H1 (cell line): ENCODE results near the gene LAMA3. TPM values are rescaled to one million over a fixed set of nuclear protein-coding genes. Genes with fewer than 3 reads are reported as not detected.

Source experiments
- CTCF ChIA-PET: fragments of 300-600 bp; sonication (Branson Sonifier 250); formaldehyde crosslinking; loops from one replicate; lab custom pipeline; 2021; ENCODE audit not compliant: partially characterized antibody; lab: Charles Lee
- POLR2A ChIA-PET: fragments of 300-600 bp; sonication (Branson Sonifier 250); formaldehyde crosslinking; loops from one replicate; lab custom pipeline; 2021; ENCODE audit warnings: inconsistent platforms; ENCODE audit not compliant: partially characterized antibody; lab: Charles Lee
- DNase-seq, 2 experiments: peaks; one replicate each; pipeline versions ENCODE4 v3.0.0 to v3.0.0-alpha.2; 2010 to 2022; ENCODE audit warnings: low spot score in 2 of 2, low read depth in 1 of 2, mixed read lengths in 1 of 2
- FAIRE-seq: peaks from 2 replicates; lab custom pipeline; 2011; peaks lifted over from hg19 to GRCh38; lab: Jason Lieb, UNC
- H2AFZ ChIP-seq: 2 replicates; pipeline ENCODE4 v1.8.1; 2012; ENCODE audit warnings: low read length, inconsistent platforms
- H2AK5ac ChIP-seq: 2 replicates; pipeline ENCODE4 v1.6.1; 2013; ENCODE audit warnings: low read depth, low read length
- H2BK120ac ChIP-seq: replicated peaks from 2 replicates; pipeline ENCODE3; 2013; ENCODE audit warnings: low read depth, low read length, inconsistent platforms
- H2BK12ac ChIP-seq: 2 replicates; pipeline ENCODE4 v1.6.1; 2013; ENCODE audit warnings: low read depth, low read length
- H2BK15ac ChIP-seq: 2 replicates; pipeline ENCODE4 v1.6.1; 2013; ENCODE audit warnings: low read length
- H2BK20ac ChIP-seq: 2 replicates; pipeline ENCODE4 v1.6.1; 2013; ENCODE audit warnings: low read length
- H2BK5ac ChIP-seq: 2 replicates; pipeline ENCODE4 v1.6.1; 2013; ENCODE audit warnings: low read depth, low read length
- H3K14ac ChIP-seq: 2 replicates; pipeline ENCODE4 v1.6.1; 2013; ENCODE audit warnings: inconsistent platforms; ENCODE audit not compliant: insufficient read length
- H3K18ac ChIP-seq: 2 replicates; pipeline ENCODE4 v1.6.1; 2013; ENCODE audit warnings: low read length; ENCODE audit errors: extremely low read depth
- H3K23ac ChIP-seq: 2 replicates; pipeline ENCODE4 v1.6.1; 2013; ENCODE audit warnings: inconsistent platforms; ENCODE audit not compliant: insufficient read length
- H3K23me2 ChIP-seq: 2 replicates; pipeline ENCODE4 v1.6.1; 2013; ENCODE audit warnings: low read depth, low read length
- H3K27ac ChIP-seq: 2 replicates; pipeline ENCODE4 v1.6.1; 2011; ENCODE audit warnings: low read depth, low read length, inconsistent platforms
- H3K27me3 ChIP-seq, 4 experiments: replicated peaks in 1 of 4; 1 replicate in 1 of 4; 2 replicates in 3 of 4; pipeline versions ENCODE4 v1.6.1 to v1.8.1; 2011 to 2013; ENCODE audit warnings: low read length in 3 of 4, mild to moderate bottlenecking in 3 of 4, inconsistent platforms in 2 of 4, mixed read lengths in 2 of 4, moderate library complexity in 1 of 4; ENCODE audit not compliant: control insufficient read depth in 3 of 4, insufficient read depth in 3 of 4; ENCODE audit errors: extremely low read depth in 1 of 4
- H3K36me3 ChIP-seq, 4 experiments: 2 replicates each; pipeline versions ENCODE4 v1.6.1 to v1.8.1; 2011 to 2013; ENCODE audit warnings: mild to moderate bottlenecking in 4 of 4, low read length in 3 of 4, moderate library complexity in 2 of 4, control low read depth in 1 of 4, inconsistent platforms in 1 of 4; ENCODE audit not compliant: insufficient read depth in 4 of 4, control insufficient read depth in 2 of 4
- H3K4ac ChIP-seq: replicated peaks from 2 replicates; pipeline ENCODE3; 2013; ENCODE audit warnings: low read length, low read depth, mixed read lengths, inconsistent platforms; ENCODE audit not compliant: insufficient read length
- H3K4me1 ChIP-seq, 4 experiments: replicated peaks in 1 of 4; 1 replicate in 1 of 4; 2 replicates in 3 of 4; pipeline versions ENCODE4 v1.6.1 to v1.8.1; 2011 to 2013; ENCODE audit warnings: low read length in 3 of 4, inconsistent platforms in 2 of 4, mixed read lengths in 1 of 4; ENCODE audit not compliant: insufficient read depth in 4 of 4, control insufficient read depth in 3 of 4
- H3K4me2 ChIP-seq, 2 experiments: 2 replicates each; pipeline versions ENCODE4 v1.6.1 to v1.8.1; 2011 to 2013; ENCODE audit warnings: low read depth in 2 of 2, low read length in 2 of 2, control low read depth in 1 of 2, inconsistent platforms in 1 of 2, mild to moderate bottlenecking in 1 of 2; ENCODE audit not compliant: insufficient read depth in 1 of 2
- H3K4me3 ChIP-seq, 4 experiments: fragments of 200-600, 300-600 bp in 1 of 4; sonication (generic), shearing (Covaris generic), sonication (Bioruptor Twin) in 1 of 4; 2 replicates each; pipeline versions ENCODE4 v1.5.1 to v1.8.1; 2011 to 2016; ENCODE audit warnings: low read length in 4 of 4, low read depth in 3 of 4, control low read depth in 2 of 4, inconsistent platforms in 2 of 4, mild to moderate bottlenecking in 2 of 4, mixed read lengths in 1 of 4, moderate library complexity in 1 of 4; ENCODE audit not compliant: insufficient read depth in 2 of 4; ENCODE audit errors: extremely low read depth in 1 of 4
- H3K56ac ChIP-seq: replicated peaks from 2 replicates; pipeline ENCODE3; 2013; ENCODE audit warnings: low read depth, mild to moderate bottlenecking, mixed read lengths, low read length, inconsistent platforms; ENCODE audit not compliant: insufficient read length
- H3K79me1 ChIP-seq: 2 replicates; pipeline ENCODE4 v1.6.1; 2013; ENCODE audit warnings: low read depth, low read length, control low read depth
- H3K79me2 ChIP-seq, 2 experiments: 2 replicates each; pipeline versions ENCODE4 v1.6.1 to v1.8.1; 2012 to 2013; ENCODE audit warnings: low read length in 2 of 2, mild to moderate bottlenecking in 2 of 2, inconsistent platforms in 1 of 2; ENCODE audit not compliant: insufficient read depth in 2 of 2, control insufficient read depth in 1 of 2
- H3K9ac ChIP-seq, 4 experiments: replicated peaks in 1 of 4; 1 replicate in 1 of 4; 2 replicates in 3 of 4; pipeline versions ENCODE4 v1.6.1 to v1.8.1; 2011 to 2013; ENCODE audit warnings: low read depth in 3 of 4, low read length in 3 of 4, control low read depth in 2 of 4, mild to moderate bottlenecking in 2 of 4, moderate library complexity in 2 of 4, inconsistent platforms in 1 of 4; ENCODE audit errors: extremely low read depth in 1 of 4
- H3K9me3 ChIP-seq, 2 experiments: 2 replicates each; pipeline versions ENCODE4 v1.6.1 to v1.8.1; 2012 to 2013; ENCODE audit warnings: mild to moderate bottlenecking in 2 of 2, moderate library complexity in 2 of 2, control low read depth in 1 of 2, inconsistent platforms in 1 of 2, low read depth in 1 of 2, low read length in 1 of 2, mixed read lengths in 1 of 2; ENCODE audit not compliant: insufficient read depth in 2 of 2
- H4K20me1 ChIP-seq, 2 experiments: replicated peaks in 1 of 2; 2 replicates each; pipeline versions ENCODE3 to v1.8.1; 2011 to 2013; ENCODE audit warnings: inconsistent platforms in 2 of 2, low read length in 2 of 2, mild to moderate bottlenecking in 1 of 2; ENCODE audit not compliant: insufficient read depth in 2 of 2, control insufficient read depth in 1 of 2
- H4K5ac ChIP-seq: 2 replicates; pipeline ENCODE4 v1.6.1; 2013; ENCODE audit warnings: low read length, low read depth, mixed read lengths, inconsistent platforms; ENCODE audit not compliant: insufficient read length
- H4K8ac ChIP-seq: 2 replicates; pipeline ENCODE4 v1.8.0; 2013; ENCODE audit warnings: mild to moderate bottlenecking, moderate library complexity, low read length, inconsistent platforms; ENCODE audit not compliant: insufficient read depth; ENCODE audit errors: extremely low read depth
- H4K91ac ChIP-seq: replicated peaks from 2 replicates; pipeline ENCODE3; 2013; ENCODE audit warnings: low read length, mixed read lengths, inconsistent platforms; ENCODE audit not compliant: insufficient read length
- CEBPB ChIP-seq: IDR thresholded peaks from 2 replicates; pipeline ENCODE4 v1.6.1; 2012; ENCODE audit warnings: low read depth, low read length
- EGR1 ChIP-seq: IDR thresholded peaks from 2 replicates; pipeline ENCODE4 v1.6.1; 2011; ENCODE audit warnings: low read depth, low read length, borderline replicate concordance
- RFX5 ChIP-seq: IDR thresholded peaks from 2 replicates; pipeline ENCODE4 v1.6.1; 2011; ENCODE audit warnings: low read depth, low read length, improper control_type of control experiment, borderline replicate concordance
- SP1 ChIP-seq: IDR thresholded peaks from 2 replicates; pipeline ENCODE4 v1.6.1; 2011; ENCODE audit warnings: low read depth, low read length
- SUZ12 ChIP-seq: fragments of 200-600 bp; sonication (generic); IDR thresholded peaks from 2 replicates; pipeline ENCODE4 v1.6.1; 2012; ENCODE audit warnings: mild to moderate bottlenecking, inconsistent platforms, low read length, moderate library complexity, mixed read lengths
- WGBS, 2 experiments: shearing (Covaris generic) in 1 of 2; methylation state at CpG; one replicate each; pipeline versions ENCODE4 v1.1.6 to v1.1.7; 2013 to 2015; ENCODE audit warnings: low lambda C conversion rate in 2 of 2, mixed read lengths in 2 of 2, inconsistent platforms in 1 of 2, low coverage in 1 of 2, missing lambda C conversion rate in 1 of 2; ENCODE audit not compliant: insufficient replicate concordance in 2 of 2, insufficient coverage in 1 of 2, insufficient read length in 1 of 2; ENCODE audit errors: extremely low coverage in 1 of 2, missing lambda C conversion rate in 1 of 2; 5-methylcytosine and 5-hydroxymethylcytosine counted together
- polyA plus RNA-seq, 7 experiments: library from polyadenylated mRNA; depleted of rRNA in 3 of 7; stranded (reverse) in 5 of 7; unstranded in 2 of 7; fragments of >200 nt in 5 of 7; fragments of 200-250 nt in 2 of 7; gene quantifications; 1 replicate in 5 of 7; 2 replicates in 1 of 7; 4 replicates in 1 of 7; pipeline versions ENCODE4 v1.2.1 to v1.2.3, GENCODE V29; 2011 to 2013; ENCODE audit warnings: missing spikeins in 2 of 7, mixed read lengths in 2 of 7
- total RNA-seq: library from RNA; stranded (reverse); fragmentation: NEBNext Ultra II Directional; extraction: Animal tissue kit (Norgen Biotek cat#: 25700); gene quantifications from 2 replicates; pipeline ENCODE4 v1.2.1, GENCODE V29; 2021

The LAMA3 gene
- total and polyA plus RNA-seq, 2 of the 8 experiments (the other 6 are each of a cell fraction or from before 2014, with no cell fraction given): 0.76 to 5.0 TPM

DNA sequence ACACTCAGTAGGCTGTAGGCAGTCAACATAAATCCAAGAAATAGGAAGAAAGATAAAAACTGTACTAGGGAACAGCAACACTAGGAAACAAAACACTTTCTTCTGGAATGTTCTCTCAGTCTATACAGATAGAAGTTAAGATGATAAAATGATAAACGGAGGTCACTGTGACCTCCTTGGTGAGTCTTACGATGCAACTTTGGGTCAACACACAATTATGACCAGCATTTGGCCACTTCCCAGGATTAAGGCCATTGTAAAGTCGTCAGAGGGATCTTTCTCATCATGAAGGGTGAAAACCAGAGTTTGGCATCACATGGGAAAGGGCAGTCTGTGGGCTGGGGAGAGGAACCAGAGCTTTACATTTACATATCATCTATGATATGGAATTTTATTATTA is 33.4 kb downstream of the LAMA3 start:
- no peaks in the 10 kb centered on the region for H3K27me3 ChIP-seq
- H2BK15ac ChIP-seq: no peak overlapping the region
- CTCF ChIA-PET: interaction anchor here (0.9 to 1.1 kb wide), 3 partner anchors 19 to 101 kb away, joined by 3 read pairs; no protein-coding TSS in a partner anchor
- H3K18ac ChIP-seq: no peak overlapping the region
- H2BK120ac ChIP-seq: no peak overlapping the region
- no peak overlapping the region for H2AFZ ChIP-seq
- FAIRE-seq: no peak
- DNase-seq: no peak
- 91% methylated on average over 3 of the region's 3 CpGs; no CpG with 5 or more reads in 1 of the 2 experiments for WGBS, 2 experiments
- TF ChIP-seq EGR1 (no peak), CEBPB (no peak), SUZ12 (no peak), SP1 (no peak), RFX5 (no peak)
- H3K27ac ChIP-seq: no peak overlapping the region
- no peak overlapping the region for H3K4ac ChIP-seq
- no peaks in the 10 kb centered on the region for H3K23me2 ChIP-seq
- no peak overlapping the region for H2AK5ac ChIP-seq
- no peak overlapping the region for H3K9ac ChIP-seq
- no peak overlapping the region for H4K5ac ChIP-seq
- H3K79me2 ChIP-seq: no peaks in the 10 kb centered on the region
- no peak overlapping the region for H2BK5ac ChIP-seq
- no peaks in the 10 kb centered on the region for H4K20me1 ChIP-seq
- no peak overlapping the region for H3K23ac ChIP-seq
- H3K4me3 ChIP-seq: no peak overlapping the region
- no peak overlapping the region for H3K56ac ChIP-seq
- H3K9me3 ChIP-seq: no peaks in the 10 kb centered on the region
- no peak overlapping the region for H4K91ac ChIP-seq
- no peaks in the 10 kb centered on the region for H3K79me1 ChIP-seq
- H3K4me1 ChIP-seq: no peaks in the 10 kb centered on the region
- POLR2A ChIA-PET: no interaction called here
- H4K8ac ChIP-seq: no peak overlapping the region
- H3K36me3 ChIP-seq: no peaks in the 10 kb centered on the region
- no peak overlapping the region for H3K4me2 ChIP-seq
- no peak overlapping the region for H2BK20ac ChIP-seq
- H2BK12ac ChIP-seq: no peak overlapping the region
- H3K14ac ChIP-seq: no peak overlapping the region
